GM18520 (cell line): ENCODE measurements around the gene HIC2.
"Not testable (repeated sequence)": the region's sequence is repeated elsewhere in the genome, so short reads cannot be mapped to it uniquely, and the experiment has no call there.

ENCODE experiments used
- ATAC-seq: cut with Tn5 transposase; IDR thresholded peaks from one replicate; pipeline ENCODE4 v1.9.1; 2021; ENCODE audit not compliant: unreplicated experiment

HIC2 gene

GRCh38 chr22:21449531-21450319 is 32.6 kb downstream of the HIC2 start:
- ATAC-seq = no peak

GRCh38 chr22:21450320-21450831 is 33.2 kb downstream of the HIC2 start:
- ATAC-seq = no peak

DNA sequence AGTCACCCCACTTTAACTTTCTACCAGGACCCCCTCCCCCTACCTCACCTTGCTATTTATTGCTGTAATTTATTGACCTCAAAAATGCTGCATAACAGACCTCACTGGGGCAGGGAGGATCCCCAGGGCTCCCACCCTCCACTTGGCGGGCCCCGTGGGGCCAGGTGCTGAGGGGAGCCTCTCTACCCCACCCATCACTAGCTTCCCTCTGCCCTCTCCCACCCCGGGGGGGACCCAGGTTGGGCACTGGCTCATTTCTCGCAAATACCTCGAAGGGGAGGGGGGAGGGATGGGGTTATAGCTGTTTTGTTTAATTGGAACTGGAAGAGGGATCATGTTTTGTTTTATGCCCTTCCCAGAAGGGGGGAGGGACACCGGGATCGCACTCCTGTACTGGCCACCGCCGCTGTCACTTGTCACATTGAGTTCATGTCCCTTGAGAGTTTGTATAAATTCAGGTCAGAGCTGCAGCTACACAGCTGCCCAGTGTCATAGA is 33.7 kb downstream of the HIC2 start:
- ATAC-seq = no peak

GRCh38 chr22:21451545-21452520 is 34.7 kb downstream of the HIC2 start:
- no peak for ATAC-seq

- ATAC-seq = not testable (repeated sequence)
These were observed 35.5 kb downstream of the HIC2 start for GRCh38 chr22:21452666-21453065.

DNA sequence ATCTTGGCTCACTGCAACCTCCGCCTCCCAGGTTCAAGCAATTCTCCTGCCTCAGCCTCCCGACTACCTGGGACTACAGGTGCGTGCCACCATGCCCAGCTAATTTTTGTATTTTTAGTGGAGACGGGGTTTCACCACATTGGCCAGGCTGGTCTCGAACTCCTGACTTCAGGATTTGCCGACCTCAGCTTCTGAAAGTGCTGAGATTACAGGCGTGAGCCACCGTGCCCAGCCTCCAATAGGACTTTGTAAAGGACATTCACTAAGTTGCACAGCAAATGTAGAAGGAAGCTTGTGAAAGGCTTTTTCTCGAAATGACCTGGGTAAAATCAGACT is 37.8 kb downstream of the HIC2 start:
- ATAC-seq = not testable (repeated sequence)

GRCh38 chr22:21455334-21456089 is 38.3 kb downstream of the HIC2 start:
- no peak for ATAC-seq

- no peak for ATAC-seq
These were observed 40.0 kb downstream of the HIC2 start for GRCh38 chr22:21457023-21457787.

- ATAC-seq = not testable (repeated sequence)
These were observed 45.5 kb downstream of the HIC2 start for GRCh38 chr22:21462672-21463071.

DNA sequence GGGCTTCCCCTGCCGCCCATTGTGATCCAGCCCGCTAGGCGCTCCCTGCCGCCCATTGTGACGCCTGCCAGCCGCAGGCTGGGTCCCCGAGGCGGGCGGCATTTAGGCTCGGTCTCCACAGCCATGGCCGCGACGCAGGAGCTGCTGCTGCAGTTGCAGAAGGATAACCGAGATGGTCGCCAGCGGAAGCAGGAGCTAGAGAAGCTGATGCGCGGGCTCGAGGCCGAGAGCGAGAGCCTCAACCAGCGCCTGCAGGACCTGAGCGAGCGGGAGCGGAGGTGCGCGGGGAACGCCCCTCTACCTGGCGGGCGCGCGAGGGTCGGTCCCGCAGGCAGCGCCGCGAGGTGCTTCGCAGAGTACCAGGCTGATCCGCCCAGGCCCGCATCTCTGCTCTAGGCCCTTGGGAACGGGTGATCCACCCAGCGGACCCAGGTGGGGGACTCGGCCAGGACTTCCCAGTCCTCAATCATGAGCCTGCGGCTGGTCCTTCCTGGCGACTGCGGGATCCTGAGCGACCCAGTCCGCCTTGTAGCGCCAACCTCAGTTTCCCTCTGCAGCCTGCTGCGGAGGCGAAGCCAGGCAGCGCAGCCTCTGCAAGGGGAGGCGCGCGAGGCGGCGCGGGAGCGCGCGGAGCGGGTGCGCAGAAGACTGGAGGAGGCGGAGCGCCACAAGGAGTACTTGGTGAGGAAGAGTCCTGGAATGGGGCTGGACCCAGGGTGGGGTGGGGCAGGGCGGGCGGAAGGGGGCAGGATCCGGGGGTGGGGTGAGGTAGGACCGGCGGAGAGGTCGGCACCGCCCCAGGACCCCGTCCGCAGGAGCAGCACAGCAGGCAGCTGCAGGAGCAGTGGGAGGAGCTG is 50.4 kb downstream of the HIC2 start, which contains the start of gene TMEM191C:
Gene TMEM191C, plus strand, starts transcription at position 51 of the 857 bp plus-strand sequence. Its CDS starts 73 bp downstream, at position 124.
- peak; percentile 14 for ATAC-seq

DNA sequence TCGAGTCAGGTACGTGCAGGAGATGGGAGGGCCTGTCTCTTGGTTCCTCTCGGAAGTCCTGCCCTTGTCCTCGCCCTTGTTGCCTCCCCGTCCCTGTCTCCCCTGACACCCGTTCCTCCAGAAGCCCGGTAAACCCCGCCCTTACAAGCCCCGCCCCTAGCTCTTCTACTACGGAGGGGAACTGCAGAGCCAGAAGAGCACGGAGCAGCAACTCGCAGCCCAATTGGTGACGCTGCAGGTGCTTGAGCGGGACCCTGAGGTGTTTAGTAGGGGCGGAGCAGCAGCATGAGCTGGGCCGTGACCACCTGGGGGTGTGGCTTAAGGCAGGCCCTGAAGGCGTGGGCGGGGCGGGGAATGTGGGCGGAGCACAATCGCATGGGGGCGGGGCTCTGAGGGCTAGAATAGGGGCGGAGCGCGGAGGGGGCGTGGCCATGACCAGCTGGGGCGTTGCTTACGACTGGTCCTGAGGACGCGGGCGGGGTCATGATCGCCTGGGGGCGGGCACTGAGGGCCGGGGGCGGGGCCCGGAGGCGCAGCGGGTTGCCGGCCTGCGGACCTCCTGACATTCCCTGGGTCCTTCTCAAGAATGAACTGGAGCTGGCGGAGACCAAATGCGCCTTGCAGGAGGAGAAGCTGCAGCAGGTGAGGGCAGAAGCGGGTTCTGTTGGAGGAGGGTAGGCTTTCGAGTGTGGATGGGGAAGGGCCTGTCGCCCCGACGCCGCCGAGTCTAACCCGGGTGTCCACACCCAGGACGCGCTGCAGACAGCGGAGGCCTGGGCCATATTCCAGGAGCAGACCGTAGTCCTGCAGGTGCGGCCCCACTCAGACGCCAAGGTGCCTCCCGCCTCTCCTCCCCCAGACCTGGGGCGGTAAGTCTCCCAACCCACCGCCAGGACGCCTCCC is 51.3 kb downstream of the HIC2 start:
- ATAC-seq = peak; percentile 77

DNA sequence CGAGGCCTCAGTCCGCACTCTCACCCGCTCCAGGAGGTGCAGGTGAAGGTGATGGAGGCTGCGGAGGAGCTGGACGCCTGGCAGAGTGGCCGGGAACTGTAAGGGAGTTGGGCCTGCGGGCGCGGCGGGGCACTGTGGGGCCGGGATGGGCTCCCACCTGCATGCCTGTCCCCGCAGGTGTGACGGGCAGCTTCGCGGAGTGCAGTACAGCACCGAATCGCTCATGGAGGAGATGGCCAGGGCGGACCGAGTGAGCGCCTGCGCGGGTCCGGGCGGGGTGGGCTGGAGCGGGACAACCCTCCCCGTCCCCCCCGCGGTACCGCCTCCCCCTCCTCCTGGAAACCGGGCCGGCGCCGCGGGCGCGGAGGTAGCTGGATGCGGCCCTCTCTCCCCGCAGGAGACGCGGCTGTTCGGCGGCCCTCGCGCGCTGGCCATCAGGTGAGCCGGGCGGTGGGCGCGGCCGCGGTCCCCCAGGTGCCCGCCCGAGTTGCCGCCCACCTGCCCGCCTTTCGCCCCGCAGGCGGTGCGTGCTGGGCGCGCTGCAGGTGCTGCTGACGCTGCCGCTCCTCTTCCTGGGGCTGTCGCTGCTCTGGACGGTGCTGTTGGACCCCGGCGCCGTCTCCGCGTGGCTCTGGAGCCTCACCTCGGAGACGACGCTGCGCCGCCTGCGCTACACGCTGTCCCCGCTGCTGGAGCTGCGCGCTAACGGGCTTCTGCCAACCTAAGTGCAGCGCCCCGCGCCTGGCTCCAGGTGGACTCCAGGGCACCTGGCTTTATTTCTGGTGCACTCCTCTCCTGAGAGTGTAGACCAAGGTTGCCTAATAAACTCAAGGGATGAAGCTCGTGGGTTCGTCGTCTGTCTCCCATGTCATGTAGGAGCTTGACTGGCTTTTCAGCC is 52.2 kb downstream of the HIC2 start:
- ATAC-seq = not testable (repeated sequence)

DNA sequence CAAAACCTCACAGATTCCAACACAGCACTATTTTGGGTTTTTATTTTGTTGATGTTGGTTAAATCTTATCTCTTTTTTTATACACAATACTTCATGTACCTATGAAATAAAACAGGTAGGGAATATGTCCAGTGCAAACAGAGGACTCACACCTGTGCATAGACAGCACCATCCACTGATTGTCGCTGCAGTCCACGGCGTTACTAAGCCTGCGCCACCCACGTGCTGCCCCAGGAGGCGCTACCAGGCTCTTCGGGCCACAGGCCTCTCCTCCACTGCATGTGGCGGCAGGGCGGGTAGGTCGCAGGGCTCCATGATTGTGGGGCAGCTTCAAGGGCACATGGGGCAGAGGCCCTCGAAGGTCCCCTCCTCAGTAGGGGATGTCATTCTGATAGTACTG is 55.8 kb downstream of the HIC2 start:
- not testable (repeated sequence) for ATAC-seq

DNA sequence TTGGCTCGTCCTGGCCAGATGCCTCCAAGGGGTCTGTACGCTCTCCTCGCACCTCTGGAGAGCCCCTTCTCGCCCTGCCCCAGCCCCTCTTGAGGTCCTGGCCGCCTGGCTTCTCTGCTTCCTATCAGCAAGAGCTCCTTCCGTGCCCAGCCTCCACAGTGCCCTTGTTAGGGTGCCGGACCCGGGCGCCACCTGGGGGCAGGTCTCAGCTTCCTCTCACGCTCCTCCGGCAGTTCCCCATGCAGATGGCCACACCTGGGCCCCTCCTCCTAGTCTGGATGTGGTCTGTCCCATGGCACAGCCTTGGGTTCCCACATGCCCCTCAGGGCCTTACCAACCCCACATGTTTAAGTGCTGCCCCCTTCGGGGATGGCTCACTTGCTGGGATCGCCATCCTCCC is 56.5 kb downstream of the HIC2 start:
- not testable (repeated sequence) for ATAC-seq

- ATAC-seq = not testable (repeated sequence)
These were observed 66.9 kb downstream of the HIC2 start for GRCh38 chr22:21484039-21484438.

DNA sequence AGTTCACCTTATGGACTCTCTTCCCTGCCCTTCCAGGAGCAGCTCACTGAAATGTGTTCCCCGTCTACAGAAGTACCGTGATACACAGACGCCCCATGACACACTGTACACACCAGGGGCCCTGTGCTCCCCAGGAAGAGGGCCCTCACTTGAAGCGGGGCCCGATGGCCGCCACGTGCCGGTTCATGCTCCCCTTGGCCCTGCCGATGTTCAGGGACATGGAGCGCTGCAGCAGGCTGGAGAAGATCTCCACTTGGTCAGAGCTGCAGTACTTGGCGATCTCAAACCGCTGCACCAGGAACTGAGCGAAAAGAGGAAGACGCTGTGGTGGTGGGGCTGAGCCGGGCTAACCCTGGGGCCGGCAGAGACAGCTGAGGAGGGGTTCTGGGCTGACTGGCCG is 70.6 kb downstream of the HIC2 start:
- ATAC-seq = not testable (repeated sequence)

GRCh38 chr22:21489149-21489680 is 72.0 kb downstream of the HIC2 start:
- ATAC-seq = not testable (repeated sequence)
